GM23248 (cell line): ENCODE results near the gene PLEKHA6. TPM values are rescaled to one million over a fixed set of nuclear protein-coding genes. Genes with fewer than 3 reads are reported as not detected.

Source experiments
- DNase-seq: peaks from one replicate; pipeline ENCODE4 v3.0.0-alpha.2; 2015
- H2AFZ ChIP-seq: fragments of 200-600 bp; sonication (generic); 2 replicates; pipeline ENCODE4 v1.6.1; 2016; ENCODE audit warnings: antibody characterized with exemption
- H3F3A ChIP-seq: fragments of 200-600 bp; sonication (generic); 2 replicates; pipeline ENCODE4 v1.6.1; 2016; ENCODE audit warnings: mild to moderate bottlenecking, antibody characterized with exemption, mixed run types; ENCODE audit not compliant: insufficient read depth
- H3K27ac ChIP-seq: fragments of 200-600 bp; sonication (generic); 2 replicates; pipeline ENCODE4 v1.5.1; 2016; ENCODE audit warnings: mild to moderate bottlenecking
- H3K27me3 ChIP-seq: fragments of 200-600 bp; sonication (generic); replicated peaks from 2 replicates; pipeline ENCODE4 v1.6.1; 2016; ENCODE audit warnings: mild to moderate bottlenecking; ENCODE audit not compliant: insufficient read depth
- H3K36me3 ChIP-seq: fragments of 200-600 bp; sonication (generic); 2 replicates; pipeline ENCODE4 v1.6.1; 2016; ENCODE audit warnings: low read depth, mild to moderate bottlenecking
- H3K4me1 ChIP-seq: fragments of 200-600 bp; sonication (generic); 2 replicates; pipeline ENCODE4 v1.6.1; 2016; ENCODE audit warnings: mild to moderate bottlenecking; ENCODE audit not compliant: insufficient read depth
- H3K4me2 ChIP-seq: fragments of 200-600 bp; sonication (generic); one replicate; pipeline ENCODE4 v1.6.1; 2016; ENCODE audit warnings: mild to moderate bottlenecking; ENCODE audit not compliant: unreplicated experiment
- H3K4me3 ChIP-seq: fragments of 200-600 bp; sonication (generic); 2 replicates; pipeline ENCODE4 v1.5.1; 2016; ENCODE audit warnings: mild to moderate bottlenecking
- H3K79me2 ChIP-seq: fragments of 200-600 bp; sonication (generic); 2 replicates; pipeline ENCODE4 v1.6.1; 2016; ENCODE audit warnings: mild to moderate bottlenecking; ENCODE audit not compliant: insufficient read depth
- H3K9ac ChIP-seq: fragments of 200-600 bp; sonication (generic); 2 replicates; pipeline ENCODE4 v1.6.1; 2016; ENCODE audit warnings: mild to moderate bottlenecking
- H3K9me2 ChIP-seq: fragments of 200-600 bp; sonication (generic); 2 replicates; pipeline ENCODE4 v1.6.1; 2016; ENCODE audit warnings: mixed run types, mild to moderate bottlenecking, moderate library complexity; ENCODE audit not compliant: insufficient read depth
- H3K9me3 ChIP-seq: fragments of 200-600 bp; sonication (generic); one replicate; pipeline ENCODE4 v1.6.1; 2017; ENCODE audit warnings: low read depth
- H4K20me1 ChIP-seq: fragments of 200-600 bp; sonication (generic); 2 replicates; pipeline ENCODE4 v1.6.0; 2016; ENCODE audit not compliant: insufficient read depth
- EZH2 ChIP-seq: fragments of 200-600 bp; sonication (generic); IDR thresholded peaks from 2 replicates; pipeline ENCODE4 v1.6.1; 2018; ENCODE audit warnings: antibody characterized with exemption, mild to moderate bottlenecking; ENCODE audit not compliant: insufficient read depth, poor library complexity, severe bottlenecking
- EZH2phosphoT487 ChIP-seq: fragments of 200-600 bp; sonication (generic); IDR thresholded peaks from 2 replicates; pipeline ENCODE4 v1.6.1; 2018; ENCODE audit warnings: antibody characterized with exemption, moderate library complexity, mild to moderate bottlenecking, low read depth; ENCODE audit not compliant: insufficient read depth
- WGBS, 2 experiments: methylation state at CpG; one replicate each; pipeline ENCODE4 v1.1.6; 2015 to 2017; ENCODE audit warnings: low lambda C conversion rate in 2 of 2, low coverage in 1 of 2; ENCODE audit errors: missing lambda C conversion rate in 2 of 2; 5-methylcytosine and 5-hydroxymethylcytosine counted together
- in situ Hi-C: fragments of 300-500 bp; cut with MboI; formaldehyde crosslinking; loops from 2 replicates; pipeline ENCODE4 v1.15.0; 2020
- polyA plus RNA-seq: library from polyadenylated mRNA; unstranded; fragments of >200 nt; fragmentation: Nextera tagmentation; extraction: Ambion mirVana; gene quantifications from 2 replicates; pipeline ENCODE4 v1.2.1, GENCODE V29; 2016
- total RNA-seq: library from RNA; depleted of rRNA; stranded (reverse); fragments of >200 nt; shearing (Covaris generic); gene quantifications from 2 replicates; pipeline ENCODE4 v1.2.3, GENCODE V29; 2014

PLEKHA6 gene
- total and polyA plus RNA-seq, 2 experiments from 2014 or later = 4.5 to 7.3 TPM

DNA sequence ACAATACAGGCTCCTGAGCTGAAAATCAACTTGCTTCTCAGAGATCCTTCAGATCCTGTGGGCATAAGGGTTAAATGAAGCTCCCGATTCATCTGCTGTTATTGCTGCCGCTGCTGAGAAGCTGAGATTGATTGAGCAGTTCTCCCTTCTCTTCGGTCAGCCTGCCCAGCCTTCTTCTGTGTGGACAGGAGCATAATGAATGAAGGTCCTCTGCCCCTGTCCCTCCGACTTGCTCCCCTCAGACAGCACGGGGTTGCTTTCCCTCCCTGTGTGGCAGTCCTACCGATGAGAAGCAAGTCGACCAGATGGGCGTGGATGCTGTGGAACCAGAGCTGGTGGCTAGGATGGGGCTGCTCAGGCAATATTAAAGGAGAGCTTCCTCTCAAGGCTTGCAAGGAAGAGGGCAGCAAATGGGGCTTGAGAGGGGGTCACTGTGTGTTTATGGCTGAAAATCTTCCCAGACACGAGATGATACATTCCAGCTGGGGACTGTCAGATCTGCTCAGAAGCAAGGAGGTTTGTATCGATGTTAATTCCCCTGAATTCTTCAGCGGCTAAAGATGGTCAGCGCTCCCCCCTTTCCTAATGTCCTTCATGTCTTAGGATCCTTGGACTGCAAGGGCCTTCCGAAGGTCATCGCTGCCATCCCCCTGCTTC, 82.0 kb downstream of the PLEKHA6 start:
- 0 out of 2 replicates have a peak, but pooled peaks cover 1% of the 10 kb centered on the region for H3K36me3 ChIP-seq
- no peaks in the 10 kb centered on the region for H4K20me1 ChIP-seq
- H3K27me3 ChIP-seq = no peaks in the 10 kb centered on the region
- no peak overlapping the region for H3K4me2 ChIP-seq
- no peak overlapping the region for H3K27ac ChIP-seq
- H3K9me2 ChIP-seq = no peaks in the 10 kb centered on the region
- H3F3A ChIP-seq = no peaks in the 10 kb centered on the region
- in situ Hi-C loops = no loop called here
- no peak for DNase-seq
- no peak overlapping the region for H3K9ac ChIP-seq
- TF ChIP-seq EZH2phosphoT487 (no peak), EZH2 (no peak)
- H3K79me2 ChIP-seq = no peaks in the 10 kb centered on the region
- H2AFZ ChIP-seq = no peak overlapping the region
- no peak overlapping the region for H3K4me3 ChIP-seq
- no peaks in the 10 kb centered on the region for H3K9me3 ChIP-seq
- H3K4me1 ChIP-seq = no peaks in the 10 kb centered on the region
- 69% methylated on average over 14 of the region's 14 CpGs for WGBS, 2 experiments

DNA sequence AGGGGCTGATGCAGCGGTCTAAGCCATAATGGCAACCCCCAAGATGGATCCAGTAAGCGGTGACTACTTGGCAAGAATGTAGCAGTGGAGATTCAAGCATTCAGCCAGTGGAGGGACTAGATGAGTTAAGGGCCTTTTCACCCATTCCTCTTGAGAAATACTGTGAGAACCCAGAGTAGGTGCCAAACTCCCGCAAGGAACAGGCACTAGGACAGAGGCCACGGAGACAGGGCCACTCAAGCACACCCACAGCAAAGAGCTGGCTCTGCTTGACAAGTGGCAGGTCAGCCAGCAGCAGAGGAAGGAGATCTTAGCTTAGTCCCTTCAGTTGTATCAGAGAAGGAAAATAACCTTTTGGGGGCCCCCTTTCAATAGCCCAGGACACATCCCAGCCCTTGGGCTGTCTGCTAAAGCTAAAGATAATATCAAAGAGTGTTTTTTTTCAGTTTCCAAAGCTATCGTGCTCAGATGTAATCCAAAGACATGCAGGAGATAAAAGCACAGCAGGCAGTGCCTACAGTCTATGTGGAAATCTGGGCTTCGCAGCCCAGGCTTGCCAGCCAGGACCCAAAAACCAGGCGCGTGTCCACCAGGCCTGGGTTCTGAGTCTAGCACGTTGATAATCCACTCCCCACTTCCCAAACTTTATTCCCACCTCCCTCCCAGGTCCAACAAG, 83.9 kb downstream of the PLEKHA6 start:
- H3K4me2 ChIP-seq = no peak overlapping the region
- no peak overlapping the region for H3K4me3 ChIP-seq
- WGBS, 2 experiments = 81 to 84% methylated on average over 9 of the region's 9 CpGs
- H4K20me1 ChIP-seq = no peaks in the 10 kb centered on the region
- H2AFZ ChIP-seq = no peak overlapping the region
- no peak overlapping the region for H3K9ac ChIP-seq
- in situ Hi-C loops = no loop called here
- no peaks in the 10 kb centered on the region for H3K9me3 ChIP-seq
- no peaks in the 10 kb centered on the region for H3K79me2 ChIP-seq
- no peak for DNase-seq
- H3K9me2 ChIP-seq = no peaks in the 10 kb centered on the region
- no peaks in the 10 kb centered on the region for H3K27me3 ChIP-seq
- no peak overlapping the region for H3K27ac ChIP-seq
- no peaks in the 10 kb centered on the region for H3K4me1 ChIP-seq
- H3K36me3 ChIP-seq = 0 out of 2 replicates have a peak, but pooled peaks cover 5% of the 10 kb centered on the region
- no peaks in the 10 kb centered on the region for H3F3A ChIP-seq
- TF ChIP-seq EZH2 = no peak
- TF ChIP-seq EZH2phosphoT487 = no peak

DNA sequence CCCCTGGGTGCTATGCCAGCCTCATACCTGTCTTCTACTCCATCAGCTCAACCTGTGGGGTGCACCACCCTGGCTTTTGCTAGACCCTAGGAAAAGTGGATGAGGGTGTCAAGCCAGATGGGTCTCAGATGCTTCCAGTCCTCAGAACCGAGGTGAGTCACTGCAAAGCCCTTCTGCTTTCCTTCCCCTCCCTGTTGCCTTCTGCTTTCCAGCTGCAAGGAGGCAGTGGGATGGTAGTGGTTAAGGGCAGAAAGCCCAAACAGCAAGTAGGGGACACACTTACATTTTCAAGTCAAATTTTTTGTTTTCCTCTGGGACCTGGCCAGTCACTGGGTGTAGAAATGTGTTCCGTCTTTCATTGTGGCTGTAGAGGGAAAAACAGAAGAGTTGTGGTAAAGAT, 85.3 kb downstream of the PLEKHA6 start:
- Histone ChIP-seq H3K27me3 (no peaks in the 10 kb centered on the region), H3K4me3 (no peak overlapping the region), H3K9me3 (no peaks in the 10 kb centered on the region), H3K27ac (no peak overlapping the region), H3K9ac (no peak overlapping the region), H3K4me1 (no peaks in the 10 kb centered on the region), H3K36me3 (0 out of 2 replicates have a peak, but pooled peaks cover 5% of the 10 kb centered on the region), H3K4me2 (no peak overlapping the region), H3F3A (no peaks in the 10 kb centered on the region), H3K79me2 (no peaks in the 10 kb centered on the region), H4K20me1 (no peaks in the 10 kb centered on the region), H3K9me2 (no peaks in the 10 kb centered on the region), H2AFZ (no peak overlapping the region)
- WGBS, 2 experiments = 90 to 95% methylated on average over 2 of the region's 2 CpGs
- TF ChIP-seq EZH2 (no peak), EZH2phosphoT487 (no peak)
- in situ Hi-C loops = no loop called here
- DNase-seq = no peak

DNA sequence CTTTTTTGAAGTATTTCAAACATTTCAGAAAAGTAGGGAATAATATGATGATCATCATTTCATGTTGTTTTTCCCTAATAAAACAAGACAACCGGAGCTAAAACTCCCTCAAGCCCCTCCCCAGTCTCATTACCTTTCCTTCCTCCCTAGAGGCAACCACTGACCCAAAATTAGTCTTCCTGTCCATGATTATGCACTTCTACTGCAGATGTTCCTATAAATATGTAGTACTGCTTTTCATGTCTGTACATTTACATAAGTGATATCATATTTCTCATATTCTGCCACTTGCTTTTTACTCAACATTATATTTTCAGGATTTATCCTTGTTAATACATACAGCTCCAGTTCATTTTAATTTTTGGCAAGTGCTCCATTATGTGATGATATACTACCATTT, 87.2 kb downstream of the PLEKHA6 start:
- Histone ChIP-seq H3K4me1 (no peaks in the 10 kb centered on the region), H3F3A (no peaks in the 10 kb centered on the region), H3K79me2 (no peaks in the 10 kb centered on the region), H3K9me2 (no peaks in the 10 kb centered on the region), H3K27me3 (no peaks in the 10 kb centered on the region), H4K20me1 (no peaks in the 10 kb centered on the region), H3K4me3 (no peak overlapping the region), H3K9ac (no peak overlapping the region), H3K36me3 (0 out of 2 replicates have a peak, but pooled peaks cover 5% of the 10 kb centered on the region), H2AFZ (no peak overlapping the region), H3K27ac (no peak overlapping the region), H3K4me2 (no peak overlapping the region), H3K9me3 (no peaks in the 10 kb centered on the region)
- 50 to 59% methylated on average over 1 of the region's 1 CpG for WGBS, 2 experiments
- in situ Hi-C loops = no loop called here
- no peak for TF ChIP-seq EZH2
- TF ChIP-seq EZH2phosphoT487 = no peak
- no peak for DNase-seq
